GM21786 (cell line): ENCODE data around the gene KAT7.

Source experiments
- ATAC-seq: cut with Tn5 transposase; IDR thresholded peaks from one replicate; pipeline ENCODE4 v1.9.1; 2021; ENCODE audit not compliant: unreplicated experiment

KAT7 gene

GRCh38 chr17:49866882-49867413, 78.5 kb downstream of the KAT7 start:
- ATAC-seq = no peak

- ATAC-seq = no peak
Measured at GRCh38 chr17:49869038-49869374, 80.5 kb downstream of the KAT7 start.

GRCh38 chr17:49870298-49870697, 81.8 kb downstream of the KAT7 start:
- no peak for ATAC-seq

- no peak for ATAC-seq
Measured at GRCh38 chr17:49871211-49871610, 82.7 kb downstream of the KAT7 start.

GRCh38 chr17:49872754-49873377, 84.4 kb downstream of the KAT7 start:
- ATAC-seq = no peak

GRCh38 chr17:49873466-49873865, 85.0 kb downstream of the KAT7 start:
- no peak for ATAC-seq

- ATAC-seq = no peak
Measured at GRCh38 chr17:49873926-49874325, 85.4 kb downstream of the KAT7 start.

GRCh38 chr17:49874911-49875310, 86.4 kb downstream of the KAT7 start:
- no peak for ATAC-seq

- no peak for ATAC-seq
Measured at GRCh38 chr17:49875685-49876084, 87.2 kb downstream of the KAT7 start.

GRCh38 chr17:49878931-49879904, 90.7 kb downstream of the KAT7 start:
- no peak for ATAC-seq

GRCh38 chr17:49880291-49881053, 92.0 kb downstream of the KAT7 start:
- ATAC-seq = no peak

- no peak for ATAC-seq
Measured at GRCh38 chr17:49881054-49881402, 92.5 kb downstream of the KAT7 start.

- no peak for ATAC-seq
Measured at GRCh38 chr17:49882434-49882833, 94.0 kb downstream of the KAT7 start.
